Measurements from ENCODE around the gene ITPRIPL2.

Gene ITPRIPL2

GRCh38 chr16:19162085-19162484 lies 48.3 kb downstream of the ITPRIPL2 start:
- H4K20me1 ChIP-seq (ENCODE audit: insufficient read depth, low read length, poor library complexity, severe bottlenecking) = no peaks in the 10 kb centered on the region
- H3K36me3 ChIP-seq (ENCODE audit: insufficient read depth, low read length) = no peaks in the 10 kb centered on the region
- H3K4me1 ChIP-seq (ENCODE audit: insufficient read depth, low read length, poor library complexity, severe bottlenecking) = no peaks in the 10 kb centered on the region
- H3F3A ChIP-seq (ENCODE audit: low read depth) = no peaks in the 10 kb centered on the region
- H3K4me3 ChIP-seq (ENCODE audit: low read length, poor library complexity, severe bottlenecking) = no peak overlapping the region
- no peaks in the 10 kb centered on the region for H3K27me3 ChIP-seq (ENCODE audit: insufficient read depth, low read length, poor library complexity, severe bottlenecking)
- no peak overlapping the region for H3K9ac ChIP-seq (ENCODE audit: low read depth, low read length, poor library complexity, severe bottlenecking)
- no peak overlapping the region for H2AFZ ChIP-seq (ENCODE audit: low read length)
- H3K79me2 ChIP-seq (ENCODE audit: insufficient read depth, low read length) = no peaks in the 10 kb centered on the region
- TF ChIP-seq CTCF (conservative IDR thresholded peaks at IDR 0.05; ENCODE audit: low read length) (no peak), EZH2phosphoT487 (IDR thresholded peaks at IDR 0.05; ENCODE audit: borderline replicate concordance) (no peak)
- H3K9me3 ChIP-seq (ENCODE audit: insufficient read depth, low read depth, low read length) = no peaks in the 10 kb centered on the region
- no peak overlapping the region for H3K4me2 ChIP-seq (ENCODE audit: low read depth, low read length, poor library complexity, severe bottlenecking)
- H3K9me2 ChIP-seq (replicated peaks; ENCODE audit: low read depth, low read length) = no peaks in the 10 kb centered on the region

GRCh38 chr16:19163215-19163614 lies 49.5 kb downstream of the ITPRIPL2 start:
- no peak for TF ChIP-seq CTCF (conservative IDR thresholded peaks at IDR 0.05; ENCODE audit: low read length)
- TF ChIP-seq EZH2phosphoT487 (IDR thresholded peaks at IDR 0.05; ENCODE audit: borderline replicate concordance) = no peak
- Histone ChIP-seq H3K4me1 (ENCODE audit: insufficient read depth, low read length, poor library complexity, severe bottlenecking) (no peaks in the 10 kb centered on the region), H3K4me3 (ENCODE audit: low read length, poor library complexity, severe bottlenecking) (no peak overlapping the region), H4K20me1 (ENCODE audit: insufficient read depth, low read length, poor library complexity, severe bottlenecking) (no peaks in the 10 kb centered on the region), H3K79me2 (ENCODE audit: insufficient read depth, low read length) (no peaks in the 10 kb centered on the region), H3K9me3 (ENCODE audit: insufficient read depth, low read depth, low read length) (no peaks in the 10 kb centered on the region), H3K27me3 (ENCODE audit: insufficient read depth, low read length, poor library complexity, severe bottlenecking) (no peaks in the 10 kb centered on the region), H3K9me2 (replicated peaks; ENCODE audit: low read depth, low read length) (no peaks in the 10 kb centered on the region), H3K4me2 (ENCODE audit: low read depth, low read length, poor library complexity, severe bottlenecking) (no peak overlapping the region), H2AFZ (ENCODE audit: low read length) (no peak overlapping the region), H3K9ac (ENCODE audit: low read depth, low read length, poor library complexity, severe bottlenecking) (no peak overlapping the region), H3F3A (ENCODE audit: low read depth) (no peaks in the 10 kb centered on the region), H3K36me3 (ENCODE audit: insufficient read depth, low read length) (no peaks in the 10 kb centered on the region)

GRCh38 chr16:19164285-19164684 lies 50.5 kb downstream of the ITPRIPL2 start:
- no peaks in the 10 kb centered on the region for H4K20me1 ChIP-seq (ENCODE audit: insufficient read depth, low read length, poor library complexity, severe bottlenecking)
- H3K4me1 ChIP-seq (ENCODE audit: insufficient read depth, low read length, poor library complexity, severe bottlenecking) = no peaks in the 10 kb centered on the region
- H3K9me3 ChIP-seq (ENCODE audit: insufficient read depth, low read depth, low read length) = no peaks in the 10 kb centered on the region
- H3K36me3 ChIP-seq (ENCODE audit: insufficient read depth, low read length) = no peaks in the 10 kb centered on the region
- H3K4me3 ChIP-seq (ENCODE audit: low read length, poor library complexity, severe bottlenecking) = no peak overlapping the region
- no peak overlapping the region for H2AFZ ChIP-seq (ENCODE audit: low read length)
- H3K9ac ChIP-seq (ENCODE audit: low read depth, low read length, poor library complexity, severe bottlenecking) = no peak overlapping the region
- no peak overlapping the region for H3K4me2 ChIP-seq (ENCODE audit: low read depth, low read length, poor library complexity, severe bottlenecking)
- TF ChIP-seq EZH2phosphoT487 (IDR thresholded peaks at IDR 0.05; ENCODE audit: borderline replicate concordance) (no peak), CTCF (conservative IDR thresholded peaks at IDR 0.05; ENCODE audit: low read length) (no peak)
- no peaks in the 10 kb centered on the region for H3K9me2 ChIP-seq (replicated peaks; ENCODE audit: low read depth, low read length)
- no peaks in the 10 kb centered on the region for H3K79me2 ChIP-seq (ENCODE audit: insufficient read depth, low read length)
- H3F3A ChIP-seq (ENCODE audit: low read depth) = no peaks in the 10 kb centered on the region
- H3K27me3 ChIP-seq (ENCODE audit: insufficient read depth, low read length, poor library complexity, severe bottlenecking) = no peaks in the 10 kb centered on the region

Measured in Loucy (cell line).